Kidney (tissue), 14 donors: ENCODE measurements around the gene NOTCH2. TPM values are rescaled to one million over a fixed set of nuclear protein-coding genes. Genes with fewer than 3 reads are reported as not detected.

Experiments used
- DNase-seq, 5 donors: peaks; one replicate each; pipeline ENCODE4 v3.0.0-alpha.2; 2013 to 2020
- FAIRE-seq: peaks from 2 replicates; lab custom pipeline; 2012; peaks lifted over from hg19 to GRCh38; lab: Jason Lieb, UNC
- H3K27ac ChIP-seq, 2 donors: one replicate each; pipeline ENCODE4 v1.7.0; 2013; ENCODE audit warnings: low read depth in 2 of 2, low read length in 2 of 2, inconsistent platforms in 1 of 2
- H3K27me3 ChIP-seq: one replicate; pipeline ENCODE4 v1.7.1; 2013; ENCODE audit warnings: low read length, inconsistent platforms; ENCODE audit not compliant: control insufficient read depth, insufficient read depth
- H3K36me3 ChIP-seq, 3 donors: one replicate each; pipeline versions ENCODE4 v1.7.0 to v1.7.1; 2013; ENCODE audit warnings: low read length in 3 of 3, control low read depth in 1 of 3, inconsistent platforms in 1 of 3; ENCODE audit not compliant: insufficient read depth in 3 of 3, control insufficient read depth in 2 of 3
- H3K4me1 ChIP-seq, 3 donors: one replicate each; pipeline versions ENCODE4 v1.7.0 to v1.7.1; 2013; ENCODE audit warnings: low read length in 3 of 3, inconsistent platforms in 1 of 3, low read depth in 1 of 3; ENCODE audit not compliant: control insufficient read depth in 2 of 3, insufficient read depth in 2 of 3
- H3K4me3 ChIP-seq, 3 donors: one replicate each; pipeline versions ENCODE4 v1.7.0 to v1.8.1; 2013; ENCODE audit warnings: low read length in 3 of 3, control low read depth in 1 of 3, inconsistent platforms in 1 of 3
- H3K9ac ChIP-seq, 3 donors: one replicate each; pipeline versions ENCODE4 v1.7.0 to v1.7.1; 2013; ENCODE audit warnings: low read length in 3 of 3, control low read depth in 1 of 3, inconsistent platforms in 1 of 3
- H3K9me3 ChIP-seq, 3 donors: one replicate each; pipeline versions ENCODE4 v1.7.0 to v1.7.1; 2013; ENCODE audit warnings: low read length in 3 of 3, control low read depth in 1 of 3, inconsistent platforms in 1 of 3; ENCODE audit not compliant: control insufficient read depth in 2 of 3, insufficient read depth in 1 of 3
- CTCF ChIP-seq: IDR thresholded peaks from 3 replicates; pipeline ENCODE4 v1.5.1; 2012; ENCODE audit warnings: mild to moderate bottlenecking, moderate library complexity, borderline replicate concordance; ENCODE audit not compliant: insufficient read depth; ENCODE audit errors: extremely low read depth
- intact Hi-C: fragments of 100-400 bp; cut with DNase I; formaldehyde crosslinking; loops from one replicate; pipeline ENCODE4 v1.11.1; 2022
- polyA plus RNA-seq: library from polyadenylated mRNA; stranded (reverse); fragments of 350-450 nt; fragmentation: Illumina TruSeq; extraction: RNeasy Lipid Tissue Mini Kit (QIAGEN cat#74804); gene quantifications from one replicate; pipeline ENCODE4 v1.2.3, GENCODE V29; 2014; ENCODE audit warnings: low read depth, low replicate concordance; ENCODE audit not compliant: insufficient read depth
- total RNA-seq: library from RNA; stranded (reverse); fragmentation: NEBNext Ultra II Directional; extraction: Animal tissue kit (Norgen Biotek cat#: 25700); gene quantifications from one replicate; pipeline ENCODE4 v1.2.1, GENCODE V29; 2021
- donor health status: control.
- donor health status: control.
- donor health status: control.
- donor health status: control.
- donor health status: control.
- donor health status: DM: yes; HTN: yes; CAD: no.
- donor health status: Normal renal cell carcinoma (clear cell type).

Gene NOTCH2
- total and polyA plus RNA-seq, 2 donors from 2014 or later = 4.9 to 113 TPM

DNA sequence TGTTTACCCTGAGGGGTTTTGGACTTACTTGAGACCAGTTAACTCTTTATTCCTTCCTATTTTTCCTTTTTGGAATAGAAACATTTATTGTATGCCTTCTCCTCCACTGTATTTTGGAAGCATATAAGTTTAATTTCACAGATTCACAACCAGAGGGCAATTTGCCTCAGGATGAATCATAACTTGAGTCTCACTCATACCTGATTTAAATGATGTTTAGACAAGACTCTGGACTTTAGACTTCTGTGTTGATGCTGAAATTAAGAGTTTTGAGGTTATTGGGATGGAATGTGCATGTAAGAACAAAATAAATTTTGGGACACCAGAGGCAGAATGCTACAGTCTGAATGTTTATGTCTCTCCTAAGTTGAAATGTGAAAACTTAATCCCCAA lies 166.0 kb downstream of the NOTCH2 start:
- no peak for FAIRE-seq
- no peak for TF ChIP-seq CTCF
- no peak overlapping the region for H3K9ac ChIP-seq
- H3K27ac ChIP-seq = no peak overlapping the region
- DNase-seq = no peak
- intact Hi-C loops = no loop called here
- H3K4me1 ChIP-seq = peaks cover 0 to 3% (median 0%) of the 10 kb centered on the region in 3 donors
- peaks cover 0 to 6% (median 0%) of the 10 kb centered on the region in 3 donors for H3K9me3 ChIP-seq
- H3K27me3 ChIP-seq = no peaks in the 10 kb centered on the region
- no peak overlapping the region for H3K4me3 ChIP-seq
- no peaks in the 10 kb centered on the region for H3K36me3 ChIP-seq

- H3K9ac ChIP-seq = no peak overlapping the region
- no peaks in the 10 kb centered on the region for H3K36me3 ChIP-seq
- peaks cover 0 to 6% (median 0%) of the 10 kb centered on the region in 3 donors for H3K9me3 ChIP-seq
- H3K4me3 ChIP-seq = no peak overlapping the region
- no peak for TF ChIP-seq CTCF
- FAIRE-seq (no peak), DNase-seq (no peak)
- no peaks in the 10 kb centered on the region for H3K27me3 ChIP-seq
- intact Hi-C loops = no loop called here
- peaks cover 0 to 3% (median 0%) of the 10 kb centered on the region in 3 donors for H3K4me1 ChIP-seq
- H3K27ac ChIP-seq = no peak overlapping the region
Observed at GRCh38 chr1:119902775-119903442, 166.6 kb downstream of the NOTCH2 start.

DNA sequence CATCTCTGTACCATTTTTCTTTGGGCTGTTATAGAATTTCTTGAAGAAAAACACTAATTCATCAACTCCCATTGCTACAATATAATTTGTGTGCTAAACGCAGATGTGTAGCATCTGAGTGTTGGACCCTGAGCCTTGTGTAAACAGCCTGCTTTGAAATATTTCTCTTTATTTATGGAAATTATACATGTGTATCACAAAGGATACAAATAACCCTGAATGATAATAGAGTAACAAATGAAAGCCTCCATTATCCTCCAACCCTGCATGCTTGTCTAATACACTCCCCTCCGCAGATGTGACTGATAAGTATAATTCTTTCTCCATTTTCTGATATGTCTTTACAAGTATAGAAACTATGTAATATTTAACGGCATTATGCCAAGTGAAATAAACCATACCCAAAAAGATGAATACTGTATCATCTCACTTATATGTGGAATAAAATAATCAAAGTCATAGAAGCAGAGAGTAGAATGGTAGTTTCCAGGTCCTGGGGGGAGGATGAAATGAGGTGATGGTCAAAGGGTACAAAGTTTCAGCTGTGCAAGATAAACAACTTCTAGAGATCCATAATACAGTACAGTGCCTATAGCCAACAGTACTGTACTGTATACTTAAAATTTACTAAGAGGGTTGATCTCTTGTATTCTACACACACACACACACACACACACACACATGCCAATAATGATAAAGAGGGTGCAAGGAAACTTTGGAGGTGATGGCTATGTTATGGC lies 170.3 kb downstream of the NOTCH2 start:
- intact Hi-C loops = no loop called here
- TF ChIP-seq CTCF = no peak
- H3K36me3 ChIP-seq = no peaks in the 10 kb centered on the region
- no peak overlapping the region for H3K27ac ChIP-seq
- H3K4me1 ChIP-seq = no peaks in the 10 kb centered on the region
- no peak for DNase-seq
- no peaks in the 10 kb centered on the region for H3K27me3 ChIP-seq
- H3K9me3 ChIP-seq = no peaks in the 10 kb centered on the region
- no peak overlapping the region for H3K4me3 ChIP-seq
- no peak for FAIRE-seq
- H3K9ac ChIP-seq = no peak overlapping the region
